Activated CD4-positive, alpha-beta T cell treated with anti-CD3 and anti-CD28 coated beads for 36 hours (primary cell): ENCODE data around the gene ENO2. TPM values are rescaled to one million over a fixed set of nuclear protein-coding genes. Genes with fewer than 3 reads are reported as not detected.

Experiments
- ATAC-seq: fragments of 200-7000 bp; cut with Tn5 transposase; one replicate; pipeline ENCODE4 v1.10.0; 2021; ENCODE audit warnings: mild to moderate bottlenecking, moderate library complexity
- CTCF ChIA-PET: fragments of 350-600 bp; sonication (Branson Sonifier 250); formaldehyde crosslinking; loops from one replicate; lab custom pipeline; 2021; ENCODE audit warnings: antibody characterized with exemption; lab: Charles Lee
- POLR2A ChIA-PET: fragments of 350-600 bp; sonication (Branson Sonifier 250); formaldehyde crosslinking; loops from one replicate; lab custom pipeline; 2021; ENCODE audit warnings: antibody characterized with exemption, inconsistent platforms; lab: Charles Lee
- DNase-seq: peaks from one replicate; pipeline ENCODE4 v3.0.0-alpha.2; 2020
- H3K27ac Mint-ChIP-seq: one replicate; pipeline ENCODE4 v1.8.0; 2021; ENCODE audit warnings: mixed read lengths
- H3K27me3 Mint-ChIP-seq: one replicate; pipeline ENCODE4 v1.8.0; 2021; ENCODE audit warnings: mixed read lengths
- H3K36me3 Mint-ChIP-seq: one replicate; pipeline ENCODE4 v1.8.0; 2021; ENCODE audit warnings: low read depth, mixed read lengths
- H3K4me1 Mint-ChIP-seq: one replicate; pipeline ENCODE4 v1.8.0; 2021; ENCODE audit warnings: mixed read lengths
- H3K4me3 Mint-ChIP-seq: one replicate; pipeline ENCODE4 v1.8.0; 2021; ENCODE audit warnings: mild to moderate bottlenecking, moderate library complexity, mixed read lengths
- H3K9me3 Mint-ChIP-seq: one replicate; pipeline ENCODE4 v1.8.0; 2021; ENCODE audit warnings: low read depth, mixed read lengths
- intact Hi-C, 2 experiments: fragments of 100-400 bp; cut with DNase I in 1 of 2; cut with micrococcal nuclease in 1 of 2; formaldehyde crosslinking; loops; one replicate each; pipeline versions ENCODE4 v1.14.2 to v1.15.1; 2022 to 2024; cut with DNase I, micrococcal nuclease
- total RNA-seq, 2 experiments: library from RNA; stranded (reverse); gene quantifications; one replicate each; pipeline ENCODE4 v1.2.3, GENCODE V29; 2021

Gene ENO2
- total RNA-seq, 2 experiments from 2014 or later: 301 to 317 TPM

GRCh38 chr12:6947615-6948014 lies 33.2 kb downstream of the ENO2 start:
- Mint-ChIP-seq H3K4me1 (peaks cover 66% of the 10 kb centered on the region), H3K36me3 (peaks cover 28% of the 10 kb centered on the region), H3K27me3 (no peaks in the 10 kb centered on the region), H3K4me3 (peak overlapping the region; percentile 81), H3K9me3 (no peaks in the 10 kb centered on the region), H3K27ac (peak overlapping the region; percentile 97)
- CTCF ChIA-PET: interaction anchor here (0.7 to 11.3 kb wide), 8 partner anchors 9 to 198 kb away, joined by 3 to 237 read pairs (median 4); partner anchors contain the start of genes C1RL and SPSB2
- no peak for DNase-seq
- POLR2A ChIA-PET: interaction anchor here (0.6 to 5.3 kb wide), 3 partner anchors 11 to 898 kb away, joined by 3 to 142 read pairs (median 4); no protein-coding TSS in a partner anchor
- no peak for ATAC-seq
- intact Hi-C loops: no loop called here

- H3K36me3 Mint-ChIP-seq: peaks cover 40% of the 10 kb centered on the region
Measured at GRCh38 chr12:6948873-6949594, 34.7 kb downstream of the ENO2 start.

GRCh38 chr12:6950401-6950801 lies 36.0 kb downstream of the ENO2 start:
- Mint-ChIP-seq H3K36me3 (peaks cover 48% of the 10 kb centered on the region), H3K27me3 (no peaks in the 10 kb centered on the region), H3K9me3 (no peaks in the 10 kb centered on the region), H3K27ac (peak overlapping the region; percentile 97), H3K4me3 (peak overlapping the region; percentile 95), H3K4me1 (peaks cover 66% of the 10 kb centered on the region)
- CTCF ChIA-PET: interaction anchor here (0.9 to 11.3 kb wide), 5 partner anchors 11 to 68 kb away, joined by 4 to 237 read pairs (median 6); partner anchors contain the start of gene LPCAT3
- POLR2A ChIA-PET: no interaction called here
- intact Hi-C loops: loop anchor here (5.0 to 10.0 kb wide), 3 partner anchors 343 to 984 kb away; partner anchors contain the start of genes CHD4 (in 1 of the 2), GAPDH (in 1 of the 2) and SLC2A3 (in 1 of the 2)
- peak; percentile 66 for DNase-seq
- no peak for ATAC-seq

More at GRCh38 chr12:6948873-6949594, 34.7 kb downstream of the ENO2 start:
- peak; percentile 55 for DNase-seq
- Mint-ChIP-seq H3K4me1 (peaks cover 58% of the 10 kb centered on the region), H3K27ac (peak overlapping the region; percentile 97), H3K4me3 (peak overlapping the region; percentile 42), H3K9me3 (no peaks in the 10 kb centered on the region), H3K27me3 (no peaks in the 10 kb centered on the region)
- intact Hi-C loops: no loop called here
- POLR2A ChIA-PET: interaction anchor here (0.8 to 1.1 kb wide), 3 partner anchors 11 to 160 kb away, joined by 3 to 6 read pairs (median 3); partner anchors contain the start of gene C1RL
- CTCF ChIA-PET: interaction anchor here (0.6 to 11.3 kb wide), 11 partner anchors 9 to 171 kb away, joined by 3 to 237 read pairs (median 4); partner anchors contain the start of genes C1RL and LPCAT3
- ATAC-seq: no peak

- Mint-ChIP-seq H3K36me3 (peaks cover 48% of the 10 kb centered on the region), H3K4me3 (peak within 1 kb of the TSS; percentile 95), H3K27ac (peak within 1 kb of the TSS; percentile 97), H3K9me3 (no peaks in the 10 kb centered on the region), H3K4me1 (peaks cover 66% of the 10 kb centered on the region), H3K27me3 (no peaks in the 10 kb centered on the region)
- CTCF ChIA-PET: interaction anchor here (0.6 to 11.3 kb wide), 4 partner anchors 11 to 40 kb away, joined by 3 to 237 read pairs (median 8); no protein-coding TSS in a partner anchor
- ATAC-seq (peak; percentile 27), DNase-seq (peak; percentile 78)
- intact Hi-C loops: loop anchor here (5.0 to 10.0 kb wide), 3 partner anchors 344 to 984 kb away; partner anchors contain the start of genes CHD4 (in 1 of the 2), GAPDH (in 1 of the 2) and SLC2A3 (in 1 of the 2)
- POLR2A ChIA-PET: interaction anchor here (0.6 to 0.8 kb wide), 2 partner anchors 11 to 79 kb away, joined by 3 read pairs; no protein-coding TSS in a partner anchor
Measured at GRCh38 chr12:6950811-6951540, 36.6 kb downstream of the ENO2 start, which contains the start of gene PTPN6. TSS of gene PTPN6 (plus strand) at chr12:6951356. CDS start at chr12:6951513, 157 bp downstream.

GRCh38 chr12:6951551-6952120 lies 37.3 kb downstream of the ENO2 start:
- H3K4me3 Mint-ChIP-seq: peak overlapping the region; percentile 95
- DNase-seq (peak; percentile 54), ATAC-seq (peak; percentile 13)
- ChIA-PET POLR2A (interaction anchor here (0.5 to 2.2 kb wide), 6 partner anchors 8 to 347 kb away, joined by 3 to 19 read pairs (median 4); partner anchors contain the start of genes C12orf57 and RNU7-1), CTCF (interaction anchor here (0.6 to 11.3 kb wide), 8 partner anchors 9 to 140 kb away, joined by 3 to 237 read pairs (median 4); no protein-coding TSS in a partner anchor)
- H3K27ac Mint-ChIP-seq: peak overlapping the region; percentile 97
- H3K4me1 Mint-ChIP-seq: peaks cover 71% of the 10 kb centered on the region
- H3K36me3 Mint-ChIP-seq: peaks cover 54% of the 10 kb centered on the region
- no peaks in the 10 kb centered on the region for H3K9me3 Mint-ChIP-seq
- no peaks in the 10 kb centered on the region for H3K27me3 Mint-ChIP-seq
- intact Hi-C loops: loop anchor here (5.0 to 10.0 kb wide), 3 partner anchors 344 to 983 kb away; partner anchors contain the start of genes CHD4 (in 1 of the 2), GAPDH (in 1 of the 2) and SLC2A3 (in 1 of the 2)

GRCh38 chr12:6952121-6952862 lies 37.9 kb downstream of the ENO2 start:
- no peaks in the 10 kb centered on the region for H3K27me3 Mint-ChIP-seq
- H3K4me3 Mint-ChIP-seq: peak overlapping the region; percentile 95
- peaks cover 71% of the 10 kb centered on the region for H3K4me1 Mint-ChIP-seq
- H3K27ac Mint-ChIP-seq: peak overlapping the region; percentile 97
- ATAC-seq (no peak), DNase-seq (peak; percentile 46)
- H3K36me3 Mint-ChIP-seq: peaks cover 57% of the 10 kb centered on the region
- intact Hi-C loops: loop anchor here (5.0 to 10.0 kb wide), 3 partner anchors 345 to 983 kb away; partner anchors contain the start of genes CHD4 (in 1 of the 2), GAPDH (in 1 of the 2) and SLC2A3 (in 1 of the 2)
- POLR2A ChIA-PET: interaction anchor here (0.5 to 2.2 kb wide), 6 partner anchors 8 to 347 kb away, joined by 3 to 19 read pairs (median 4); partner anchors contain the start of genes C12orf57 and RNU7-1
- H3K9me3 Mint-ChIP-seq: no peaks in the 10 kb centered on the region
- CTCF ChIA-PET: interaction anchor here (0.5 to 11.3 kb wide), 8 partner anchors 10 to 139 kb away, joined by 3 to 237 read pairs (median 4); partner anchors contain the start of gene SPSB2

- Mint-ChIP-seq H3K9me3 (no peaks in the 10 kb centered on the region), H3K36me3 (peaks cover 62% of the 10 kb centered on the region), H3K4me1 (peaks cover 70% of the 10 kb centered on the region), H3K27me3 (no peaks in the 10 kb centered on the region), H3K4me3 (peak overlapping the region; percentile 95), H3K27ac (peak overlapping the region; percentile 97)
- intact Hi-C loops: loop anchor here (1.0 to 10.0 kb wide), 4 partner anchors 8 to 982 kb away; partner anchors contain the start of genes CHD4 (in 1 of the 2), GAPDH (in 1 of the 2) and SLC2A3 (in 1 of the 2)
- ChIA-PET CTCF (interaction anchor here (0.5 to 11.3 kb wide), 9 partner anchors 9 to 138 kb away, joined by 3 to 237 read pairs (median 3); partner anchors contain the start of gene SPSB2), POLR2A (interaction anchor here (0.6 to 2.2 kb wide), 4 partner anchors 8 to 255 kb away, joined by 3 to 19 read pairs (median 8); partner anchors contain the start of genes C12orf57 and RNU7-1)
- DNase-seq (peak; percentile 45), ATAC-seq (no peak)
Measured at GRCh38 chr12:6952863-6953441, 38.6 kb downstream of the ENO2 start.

- peak overlapping the region; percentile 97 for H3K27ac Mint-ChIP-seq
- H3K36me3 Mint-ChIP-seq: peaks cover 69% of the 10 kb centered on the region
- no peaks in the 10 kb centered on the region for H3K27me3 Mint-ChIP-seq
- peak overlapping the region; percentile 95 for H3K4me3 Mint-ChIP-seq
- H3K4me1 Mint-ChIP-seq: peaks cover 70% of the 10 kb centered on the region
- ChIA-PET CTCF (interaction anchor here (0.8 to 11.3 kb wide), 6 partner anchors 9 to 27 kb away, joined by 3 to 237 read pairs (median 6); no protein-coding TSS in a partner anchor), POLR2A (interaction anchor here (0.8 to 2.2 kb wide), 3 partner anchors 10 to 418 kb away, joined by 4 to 19 read pairs (median 9); partner anchors contain the start of genes C12orf57 and RNU7-1)
- intact Hi-C loops: loop anchor here (1.0 to 10.0 kb wide), 4 partner anchors 8 to 981 kb away; partner anchors contain the start of genes CHD4 (in 1 of the 2), GAPDH (in 1 of the 2) and SLC2A3 (in 1 of the 2)
- no peaks in the 10 kb centered on the region for H3K9me3 Mint-ChIP-seq
- peak; percentile 33 for ATAC-seq
- DNase-seq: peak; percentile 87
Measured at GRCh38 chr12:6953442-6954315, 39.3 kb downstream of the ENO2 start.
